Uterus (tissue), 4 donors: Measurements from ENCODE around the gene PRG2. TPM values are rescaled to one million over a fixed set of nuclear protein-coding genes. Genes with fewer than 3 reads are reported as not detected.

ENCODE experiments used
- DNase-seq, 2 donors: peaks; one replicate each; pipeline ENCODE4 v3.0.0-alpha.2; 2019 to 2020
- H3K27ac ChIP-seq, 2 donors: fragments of 200-600 bp; sonication (generic); 1 replicate in 1 of 2; 2 replicates in 1 of 2; pipeline ENCODE4 v1.5.1; 2016 to 2018
- H3K27me3 ChIP-seq, 2 donors: fragments of 200-600 bp; sonication (generic); one replicate each; pipeline ENCODE4 v1.5.1; 2018 to 2019; ENCODE audit warnings: control low read depth in 1 of 2
- H3K36me3 ChIP-seq, 2 donors: fragments of 200-600 bp; sonication (generic); one replicate each; pipeline ENCODE4 v1.5.1; 2019; ENCODE audit warnings: control low read depth in 1 of 2
- H3K4me1 ChIP-seq, 2 donors: fragments of 200-600 bp; sonication (generic); one replicate each; pipeline ENCODE4 v1.5.1; 2018 to 2019; ENCODE audit warnings: control low read depth in 1 of 2
- H3K4me3 ChIP-seq, 2 donors: fragments of 200-600 bp; sonication (generic); 1 replicate in 1 of 2; 2 replicates in 1 of 2; pipeline ENCODE4 v1.5.1; 2018 to 2019; ENCODE audit warnings: mild to moderate bottlenecking in 1 of 2
- H3K9me3 ChIP-seq, 2 donors: fragments of 200-600 bp; sonication (generic); one replicate each; pipeline ENCODE4 v1.5.1; 2019; ENCODE audit warnings: control low read depth in 1 of 2
- POLR2A ChIP-seq, 2 donors: fragments of 450-650 bp; IDR thresholded peaks; one replicate each; pipeline ENCODE4 v1.6.1; 2016; ENCODE audit warnings: antibody characterized with exemption in 2 of 2, mild to moderate bottlenecking in 1 of 2, moderate library complexity in 1 of 2
- intact Hi-C: fragments of 100-400 bp; cut with DNase I; formaldehyde crosslinking; loops from one replicate; pipeline ENCODE4 v1.15.1; 2023; ENCODE audit warnings: low total_unique reads
- total RNA-seq, 4 donors: library from RNA; depleted of rRNA in 3 of 4; stranded (reverse); fragments of >200 nt in 3 of 4; gene quantifications; one replicate each; pipeline versions ENCODE4 v1.1.0 to v1.2.4, GENCODE V29; 2014 to 2023
- TF ChIP-seq, protein P1 (sequence below), 4 experiments: fragments of 200-600 bp in 2 of 4; fragments of 450-650 bp in 2 of 4; sonication (generic) in 2 of 4; IDR thresholded peaks; one replicate each; pipeline ENCODE4 v1.5.1; 2016 to 2019; ENCODE audit warnings: antibody characterized with exemption in 4 of 4, mild to moderate bottlenecking in 2 of 4, moderate library complexity in 1 of 4
- donor health status: DM: yes; HTN: yes; CAD: no.

Gene PRG2
- total RNA-seq, 4 donors from 2014 or later: 0.21 TPM; not detected in 3

GRCh38 chr11:57409321-57410100, 19.1 kb upstream of the PRG2 start:
- no peaks in the 10 kb centered on the region for H3K9me3 ChIP-seq
- intact Hi-C loops: no loop called here
- no peaks in the 10 kb centered on the region for H3K4me1 ChIP-seq
- no peak overlapping the region for H3K4me3 ChIP-seq
- no peak for DNase-seq
- no peaks in the 10 kb centered on the region for H3K27me3 ChIP-seq
- no peaks in the 10 kb centered on the region for H3K36me3 ChIP-seq
- TF ChIP-seq, protein P1, sequence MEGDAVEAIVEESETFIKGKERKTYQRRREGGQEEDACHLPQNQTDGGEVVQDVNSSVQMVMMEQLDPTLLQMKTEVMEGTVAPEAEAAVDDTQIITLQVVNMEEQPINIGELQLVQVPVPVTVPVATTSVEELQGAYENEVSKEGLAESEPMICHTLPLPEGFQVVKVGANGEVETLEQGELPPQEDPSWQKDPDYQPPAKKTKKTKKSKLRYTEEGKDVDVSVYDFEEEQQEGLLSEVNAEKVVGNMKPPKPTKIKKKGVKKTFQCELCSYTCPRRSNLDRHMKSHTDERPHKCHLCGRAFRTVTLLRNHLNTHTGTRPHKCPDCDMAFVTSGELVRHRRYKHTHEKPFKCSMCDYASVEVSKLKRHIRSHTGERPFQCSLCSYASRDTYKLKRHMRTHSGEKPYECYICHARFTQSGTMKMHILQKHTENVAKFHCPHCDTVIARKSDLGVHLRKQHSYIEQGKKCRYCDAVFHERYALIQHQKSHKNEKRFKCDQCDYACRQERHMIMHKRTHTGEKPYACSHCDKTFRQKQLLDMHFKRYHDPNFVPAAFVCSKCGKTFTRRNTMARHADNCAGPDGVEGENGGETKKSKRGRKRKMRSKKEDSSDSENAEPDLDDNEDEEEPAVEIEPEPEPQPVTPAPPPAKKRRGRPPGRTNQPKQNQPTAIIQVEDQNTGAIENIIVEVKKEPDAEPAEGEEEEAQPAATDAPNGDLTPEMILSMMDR (IDR thresholded peaks at IDR 0.05): no peak
- TF ChIP-seq POLR2A (IDR thresholded peaks at IDR 0.05): no peak
- no peak overlapping the region for H3K27ac ChIP-seq

- TF ChIP-seq, protein P1 (IDR thresholded peaks at IDR 0.05): no peak
- TF ChIP-seq POLR2A (IDR thresholded peaks at IDR 0.05): no peak
Observed at GRCh38 chr11:57408771-57409170, 18.3 kb upstream of the PRG2 start.

GRCh38 chr11:57407941-57408475, 17.6 kb upstream of the PRG2 start:
- Histone ChIP-seq H3K9me3 (no peaks in the 10 kb centered on the region), H3K27me3 (no peaks in the 10 kb centered on the region), H3K27ac (no peak overlapping the region), H3K4me3 (no peak overlapping the region), H3K4me1 (no peaks in the 10 kb centered on the region), H3K36me3 (no peaks in the 10 kb centered on the region)
- DNase-seq: no peak
- no peak for TF ChIP-seq POLR2A (IDR thresholded peaks at IDR 0.05)
- TF ChIP-seq, protein P1 (IDR thresholded peaks at IDR 0.05): no peak
- intact Hi-C loops: no loop called here

More at GRCh38 chr11:57408771-57409170, 18.3 kb upstream of the PRG2 start:
- no peak for DNase-seq
- no peaks in the 10 kb centered on the region for H3K36me3 ChIP-seq
- no peak overlapping the region for H3K4me3 ChIP-seq
- no peak overlapping the region for H3K27ac ChIP-seq
- H3K4me1 ChIP-seq: no peaks in the 10 kb centered on the region
- no peaks in the 10 kb centered on the region for H3K9me3 ChIP-seq
- intact Hi-C loops: no loop called here
- no peaks in the 10 kb centered on the region for H3K27me3 ChIP-seq

DNA sequence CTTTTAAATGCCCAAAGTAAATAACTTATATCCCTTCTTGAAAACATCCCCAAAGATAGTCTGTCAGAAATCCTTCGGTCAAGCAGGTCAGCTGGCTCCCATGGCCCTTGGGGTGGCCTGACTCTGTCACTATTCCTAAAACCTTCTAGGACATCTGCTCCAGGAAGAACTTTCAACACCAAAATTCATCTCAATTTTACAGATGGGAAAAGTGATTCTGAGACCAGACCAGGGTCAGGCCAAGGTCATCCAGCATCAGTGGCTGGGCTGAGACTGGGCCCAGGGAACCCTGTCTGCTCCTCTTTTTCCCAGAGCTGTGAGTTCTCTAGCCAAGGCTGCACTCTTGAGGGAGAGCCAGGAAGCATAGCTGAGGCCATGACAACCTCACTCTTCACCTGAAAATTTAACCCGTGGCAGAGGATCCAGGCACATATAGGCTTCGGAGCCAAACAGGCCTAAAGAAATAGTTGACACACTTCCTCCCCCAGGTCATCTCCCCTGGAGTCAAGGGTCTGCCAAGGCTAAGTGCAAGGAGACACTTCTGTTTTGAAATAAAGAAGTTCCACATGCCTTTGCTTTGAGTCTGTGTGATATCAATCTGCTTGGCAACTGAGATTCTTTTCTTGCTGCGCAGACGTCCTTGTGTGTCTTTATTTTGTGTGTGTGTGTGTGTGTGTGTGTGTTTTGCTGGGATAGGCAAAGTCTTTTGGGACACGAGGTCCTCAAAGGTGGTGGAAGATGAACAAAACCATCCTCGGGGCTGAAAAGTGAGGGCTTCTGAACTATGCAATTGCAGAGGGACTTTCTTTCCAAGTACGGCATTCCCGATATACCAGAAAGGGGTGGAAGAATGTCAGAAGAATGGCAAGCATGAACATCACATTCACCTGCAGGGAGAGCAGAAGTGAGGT, 16.8 kb upstream of the PRG2 start:
- H3K27me3 ChIP-seq: no peaks in the 10 kb centered on the region
- TF ChIP-seq, protein P1 (IDR thresholded peaks at IDR 0.05): no peak
- TF ChIP-seq POLR2A (IDR thresholded peaks at IDR 0.05): no peak
- no peaks in the 10 kb centered on the region for H3K9me3 ChIP-seq
- H3K4me1 ChIP-seq: no peaks in the 10 kb centered on the region
- no peaks in the 10 kb centered on the region for H3K36me3 ChIP-seq
- peak overlapping the region; percentile 15 to 52 for H3K27ac ChIP-seq
- no peak for DNase-seq
- no peak overlapping the region for H3K4me3 ChIP-seq
- intact Hi-C loops: no loop called here
